Measurements from ENCODE around the gene KRTAP10-8.
"Not testable (repeated sequence)": the region's sequence is repeated elsewhere in the genome, so short reads cannot be mapped to it uniquely, and the experiment has no call there.

The KRTAP10-8 gene

DNA sequence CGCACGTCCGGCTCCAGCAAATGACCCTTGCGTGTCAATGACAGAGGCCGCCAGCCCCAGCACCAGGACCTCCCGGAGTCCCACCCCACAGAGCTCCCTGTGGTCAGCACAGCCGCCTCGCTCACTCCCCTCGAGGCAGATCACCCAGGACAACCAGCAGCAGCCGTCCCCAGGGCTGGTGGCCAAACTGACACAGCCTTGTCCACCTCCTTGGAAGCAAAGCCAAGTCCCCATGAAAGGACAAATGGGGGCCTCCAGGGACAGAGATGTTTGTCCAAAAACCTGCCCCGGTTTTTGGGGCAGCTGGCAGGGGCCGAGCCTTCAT is 27.4 kb downstream of the KRTAP10-8 start:
- no peaks in the 10 kb centered on the region for H3K27me3 ChIP-seq (ENCODE audit: insufficient read depth, poor library complexity, severe bottlenecking)
- no peaks in the 10 kb centered on the region for H3K9me3 ChIP-seq (ENCODE audit: severe bottlenecking)
- H3K36me3 ChIP-seq (ENCODE audit: low read depth): no peaks in the 10 kb centered on the region
- H3K4me1 ChIP-seq (ENCODE audit: insufficient read depth, poor library complexity, severe bottlenecking): no peaks in the 10 kb centered on the region
- no peak for DNase-seq (ENCODE audit: low spot score)
- H3K4me3 ChIP-seq (ENCODE audit: severe bottlenecking): no peak overlapping the region
- H3K27ac ChIP-seq (ENCODE audit: poor library complexity, severe bottlenecking): no peak overlapping the region
- no peak for ATAC-seq (ENCODE audit: low read depth)
- TF ChIP-seq, protein P1, sequence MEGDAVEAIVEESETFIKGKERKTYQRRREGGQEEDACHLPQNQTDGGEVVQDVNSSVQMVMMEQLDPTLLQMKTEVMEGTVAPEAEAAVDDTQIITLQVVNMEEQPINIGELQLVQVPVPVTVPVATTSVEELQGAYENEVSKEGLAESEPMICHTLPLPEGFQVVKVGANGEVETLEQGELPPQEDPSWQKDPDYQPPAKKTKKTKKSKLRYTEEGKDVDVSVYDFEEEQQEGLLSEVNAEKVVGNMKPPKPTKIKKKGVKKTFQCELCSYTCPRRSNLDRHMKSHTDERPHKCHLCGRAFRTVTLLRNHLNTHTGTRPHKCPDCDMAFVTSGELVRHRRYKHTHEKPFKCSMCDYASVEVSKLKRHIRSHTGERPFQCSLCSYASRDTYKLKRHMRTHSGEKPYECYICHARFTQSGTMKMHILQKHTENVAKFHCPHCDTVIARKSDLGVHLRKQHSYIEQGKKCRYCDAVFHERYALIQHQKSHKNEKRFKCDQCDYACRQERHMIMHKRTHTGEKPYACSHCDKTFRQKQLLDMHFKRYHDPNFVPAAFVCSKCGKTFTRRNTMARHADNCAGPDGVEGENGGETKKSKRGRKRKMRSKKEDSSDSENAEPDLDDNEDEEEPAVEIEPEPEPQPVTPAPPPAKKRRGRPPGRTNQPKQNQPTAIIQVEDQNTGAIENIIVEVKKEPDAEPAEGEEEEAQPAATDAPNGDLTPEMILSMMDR (IDR thresholded peaks at IDR 0.05; ENCODE audit: poor library complexity, severe bottlenecking): no peak

- H3K27ac ChIP-seq (ENCODE audit: poor library complexity, severe bottlenecking): no peak overlapping the region
- no peak overlapping the region for H3K4me3 ChIP-seq (ENCODE audit: severe bottlenecking)
- no peaks in the 10 kb centered on the region for H3K27me3 ChIP-seq (ENCODE audit: insufficient read depth, poor library complexity, severe bottlenecking)
- no peak for ATAC-seq (ENCODE audit: low read depth)
- H3K36me3 ChIP-seq (ENCODE audit: low read depth): no peaks in the 10 kb centered on the region
- H3K9me3 ChIP-seq (ENCODE audit: severe bottlenecking): no peaks in the 10 kb centered on the region
- H3K4me1 ChIP-seq (ENCODE audit: insufficient read depth, poor library complexity, severe bottlenecking): no peaks in the 10 kb centered on the region
- no peak for DNase-seq (ENCODE audit: low spot score)
- TF ChIP-seq, protein P1 (IDR thresholded peaks at IDR 0.05; ENCODE audit: poor library complexity, severe bottlenecking): no peak
Observed at GRCh38 chr21:44640761-44641160, 28.9 kb downstream of the KRTAP10-8 start.

GRCh38 chr21:44643741-44644310 is 31.9 kb downstream of the KRTAP10-8 start:
- Histone ChIP-seq H3K27me3 (ENCODE audit: insufficient read depth, poor library complexity, severe bottlenecking) (no peaks in the 10 kb centered on the region), H3K4me3 (ENCODE audit: severe bottlenecking) (no peak overlapping the region), H3K4me1 (ENCODE audit: insufficient read depth, poor library complexity, severe bottlenecking) (no peaks in the 10 kb centered on the region), H3K9me3 (ENCODE audit: severe bottlenecking) (no peaks in the 10 kb centered on the region), H3K36me3 (ENCODE audit: low read depth) (no peaks in the 10 kb centered on the region), H3K27ac (ENCODE audit: poor library complexity, severe bottlenecking) (no peak overlapping the region)
- TF ChIP-seq, protein P1 (IDR thresholded peaks at IDR 0.05; ENCODE audit: poor library complexity, severe bottlenecking): no peak
- DNase-seq (ENCODE audit: low spot score) (no peak), ATAC-seq (ENCODE audit: low read depth) (no peak)

GRCh38 chr21:44644878-44645277 is 33.0 kb downstream of the KRTAP10-8 start:
- no peaks in the 10 kb centered on the region for H3K36me3 ChIP-seq (ENCODE audit: low read depth)
- H3K9me3 ChIP-seq (ENCODE audit: severe bottlenecking): no peaks in the 10 kb centered on the region
- DNase-seq (ENCODE audit: low spot score) (no peak), ATAC-seq (ENCODE audit: low read depth) (no peak)
- H3K27me3 ChIP-seq (ENCODE audit: insufficient read depth, poor library complexity, severe bottlenecking): no peaks in the 10 kb centered on the region
- no peak overlapping the region for H3K4me3 ChIP-seq (ENCODE audit: severe bottlenecking)
- H3K4me1 ChIP-seq (ENCODE audit: insufficient read depth, poor library complexity, severe bottlenecking): no peaks in the 10 kb centered on the region
- no peak overlapping the region for H3K27ac ChIP-seq (ENCODE audit: poor library complexity, severe bottlenecking)
- TF ChIP-seq, protein P1 (IDR thresholded peaks at IDR 0.05; ENCODE audit: poor library complexity, severe bottlenecking): no peak

DNA sequence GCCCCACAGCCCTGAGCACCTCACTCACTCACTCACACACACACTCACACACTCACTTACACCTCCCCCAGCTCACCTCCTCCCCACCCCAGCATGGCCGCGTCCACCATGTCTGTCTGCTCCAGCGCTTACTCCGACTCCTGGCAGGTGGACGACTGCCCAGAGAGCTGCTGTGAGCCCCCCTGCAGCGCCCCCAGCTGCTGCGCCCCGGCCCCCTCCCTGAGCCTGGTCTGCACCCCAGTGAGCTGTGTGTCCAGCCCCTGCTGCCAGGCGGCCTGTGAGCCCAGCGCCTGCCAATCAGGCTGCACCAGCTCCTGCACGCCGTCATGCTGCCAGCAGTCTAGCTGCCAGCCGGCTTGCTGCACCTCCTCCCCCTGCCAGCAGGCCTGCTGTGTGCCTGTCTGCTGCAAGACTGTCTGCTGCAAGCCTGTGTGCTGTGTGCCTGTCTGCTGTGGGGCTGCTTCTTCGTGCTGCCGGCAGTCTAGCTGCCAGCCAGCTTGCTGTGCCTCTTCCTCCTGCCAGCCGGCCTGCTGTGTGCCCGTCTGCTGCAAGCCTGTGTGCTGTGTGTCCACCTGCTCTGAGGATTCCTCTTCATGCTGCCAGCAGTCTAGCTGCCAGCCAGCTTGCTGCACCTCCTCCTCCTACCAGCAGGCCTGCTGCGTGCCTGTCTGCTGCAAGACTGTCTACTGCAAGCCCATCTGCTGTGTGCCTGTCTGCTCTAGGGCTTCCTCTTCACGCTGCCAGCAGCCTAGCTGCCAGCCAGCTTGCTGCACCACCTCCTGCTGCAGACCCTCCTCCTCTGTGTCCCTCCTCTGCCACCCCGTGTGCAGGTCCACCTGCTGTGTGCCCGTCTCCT is 34.7 kb downstream of the KRTAP10-8 start, which contains the start of gene KRTAP10-11:
Gene KRTAP10-11, plus strand, starts transcription at position 49 of the 856 bp plus-strand sequence. Its CDS starts 45 bp downstream, at position 94.
- H3K27me3 ChIP-seq (ENCODE audit: insufficient read depth, poor library complexity, severe bottlenecking); H3K36me3 ChIP-seq (ENCODE audit: low read depth); DNase-seq (ENCODE audit: low spot score); ATAC-seq (ENCODE audit: low read depth); H3K27ac ChIP-seq (ENCODE audit: poor library complexity, severe bottlenecking); H3K4me3 ChIP-seq (ENCODE audit: severe bottlenecking); H3K4me1 ChIP-seq (ENCODE audit: insufficient read depth, poor library complexity, severe bottlenecking); H3K9me3 ChIP-seq (ENCODE audit: severe bottlenecking): not testable (repeated sequence)
